SHP77 treated with DMSO at 0.1 percent for 48 hours (cell line): ENCODE data around the gene ADCY1.

Experiments used
- DNase-seq: peaks from one replicate; lab custom pipeline; 2025; lab: John Stamatoyannopoulos, UW

ADCY1 gene

DNA sequence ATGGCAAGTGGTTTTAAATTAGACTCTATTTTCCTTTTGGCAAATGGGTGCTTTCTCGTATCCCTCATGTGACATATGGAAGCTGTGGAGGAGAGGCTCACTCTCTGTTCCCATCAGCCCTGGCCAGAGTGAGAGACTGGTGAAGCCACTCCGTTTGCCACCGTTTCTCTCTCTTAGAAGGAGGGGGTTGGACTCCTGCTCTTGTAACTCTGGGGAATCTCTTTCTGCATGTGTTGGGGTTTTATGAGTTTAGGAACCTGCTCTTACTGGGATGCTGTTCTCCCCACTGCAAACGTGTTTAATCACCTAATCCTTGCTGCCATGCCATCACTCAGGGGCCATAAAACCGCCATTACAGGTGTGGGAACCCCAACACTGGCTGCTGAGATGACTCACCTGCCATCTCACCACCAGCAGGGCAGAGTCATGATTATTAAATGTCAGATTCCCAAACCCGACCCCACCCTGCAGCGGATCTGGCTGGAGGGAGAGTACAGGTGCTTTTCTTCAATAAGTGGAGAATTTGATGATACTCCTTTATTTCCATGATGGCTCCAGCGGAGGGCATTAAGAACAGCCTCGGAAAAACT lies 103.2 kb downstream of the ADCY1 start:
- no peak for DNase-seq

DNA sequence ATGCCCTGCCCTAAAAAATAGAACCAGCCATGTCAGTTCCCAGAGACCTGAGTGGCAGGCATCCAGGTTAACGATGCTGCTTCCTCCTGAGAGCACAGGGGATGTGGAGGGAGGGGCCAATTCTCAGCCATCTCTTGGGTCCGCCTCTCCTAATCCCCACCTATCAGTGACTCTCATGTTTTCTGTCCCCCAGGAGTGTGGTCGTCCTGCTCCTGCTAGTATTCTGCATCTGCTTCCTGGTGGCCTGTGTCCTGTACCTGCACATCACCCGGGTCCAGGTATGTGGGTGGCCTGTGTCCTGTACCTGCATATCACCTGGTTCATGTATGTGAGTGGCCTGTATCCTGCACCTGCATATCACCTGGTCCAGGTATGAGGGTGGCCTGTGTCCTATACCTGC lies 105.3 kb downstream of the ADCY1 start:
- no peak for DNase-seq

DNA sequence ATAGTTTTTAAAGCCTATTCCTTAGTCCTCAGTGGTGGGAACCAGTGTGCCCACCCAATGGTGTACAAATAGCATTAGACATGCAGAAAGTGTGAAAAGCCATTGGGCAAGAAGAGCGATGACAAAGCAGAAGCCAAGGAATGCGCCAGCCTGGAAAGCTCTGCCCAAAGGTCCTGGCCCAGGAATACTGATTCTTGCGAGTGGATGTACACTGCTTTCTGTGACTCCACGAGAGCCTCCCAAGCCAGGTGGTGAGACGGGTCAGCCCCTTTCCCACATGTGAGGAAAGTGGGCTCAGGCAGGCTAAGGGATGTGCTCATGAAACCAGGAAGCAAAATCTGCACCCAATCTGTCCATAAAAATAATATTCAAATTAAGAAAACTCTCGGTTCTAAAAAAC lies 106.6 kb downstream of the ADCY1 start:
- no peak for DNase-seq

DNA sequence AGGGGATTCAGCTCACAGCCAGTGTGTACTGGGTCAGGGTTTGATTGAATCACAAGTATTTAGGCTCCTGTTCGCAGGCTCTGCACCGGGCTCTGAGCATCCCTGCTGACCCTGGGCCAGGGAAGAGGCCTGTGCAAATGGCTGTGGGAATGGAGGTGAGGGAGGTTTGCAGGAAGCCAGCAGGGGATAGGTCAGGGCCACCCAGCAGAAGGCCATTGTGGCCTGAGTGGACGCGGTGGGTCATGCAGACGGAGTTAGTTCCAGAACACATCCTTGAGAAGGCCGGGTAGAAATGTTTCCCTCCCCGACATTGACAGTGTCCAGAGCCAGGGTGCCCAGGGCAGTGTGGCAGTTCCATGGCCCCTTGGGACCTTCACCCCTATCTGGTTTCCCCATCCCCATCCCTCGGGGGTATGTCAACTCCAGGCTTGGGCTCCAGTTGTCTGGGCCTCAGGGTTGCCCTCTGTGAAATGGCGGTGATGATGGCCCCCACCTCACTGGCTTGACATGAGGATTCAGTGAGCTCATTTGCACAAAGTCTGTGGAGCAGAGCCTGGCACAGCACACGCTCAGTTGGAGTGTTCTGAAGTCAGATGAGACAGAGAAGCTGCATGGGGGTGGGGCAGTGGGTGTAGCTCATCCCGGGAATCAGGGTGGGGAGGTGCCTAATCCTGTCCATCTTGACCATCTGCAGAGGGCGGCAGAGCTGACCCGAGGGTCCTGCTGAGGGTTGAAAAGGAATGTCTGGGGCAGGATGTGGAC lies 107.6 kb downstream of the ADCY1 start:
- DNase-seq, result no peak

DNA sequence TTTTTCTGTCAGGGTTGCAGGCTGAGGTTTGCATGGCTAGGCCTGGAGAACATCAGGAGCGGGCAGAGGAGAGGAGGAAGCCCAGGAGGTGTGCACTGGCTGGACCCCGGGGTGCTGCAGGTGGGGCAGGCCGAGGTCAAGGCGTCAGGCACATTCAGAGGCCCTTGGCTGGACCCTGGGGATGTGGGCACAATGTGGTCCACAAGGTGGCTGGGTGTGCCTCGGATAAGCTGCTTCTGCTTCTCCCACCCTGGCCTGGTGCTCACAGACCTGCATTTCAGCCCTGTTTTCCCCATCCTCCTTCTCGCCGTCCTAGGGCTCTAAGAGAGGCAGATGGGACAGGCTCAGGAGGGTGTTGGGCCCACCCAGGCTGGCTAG lies 108.2 kb downstream of the ADCY1 start:
- no peak for DNase-seq

DNA sequence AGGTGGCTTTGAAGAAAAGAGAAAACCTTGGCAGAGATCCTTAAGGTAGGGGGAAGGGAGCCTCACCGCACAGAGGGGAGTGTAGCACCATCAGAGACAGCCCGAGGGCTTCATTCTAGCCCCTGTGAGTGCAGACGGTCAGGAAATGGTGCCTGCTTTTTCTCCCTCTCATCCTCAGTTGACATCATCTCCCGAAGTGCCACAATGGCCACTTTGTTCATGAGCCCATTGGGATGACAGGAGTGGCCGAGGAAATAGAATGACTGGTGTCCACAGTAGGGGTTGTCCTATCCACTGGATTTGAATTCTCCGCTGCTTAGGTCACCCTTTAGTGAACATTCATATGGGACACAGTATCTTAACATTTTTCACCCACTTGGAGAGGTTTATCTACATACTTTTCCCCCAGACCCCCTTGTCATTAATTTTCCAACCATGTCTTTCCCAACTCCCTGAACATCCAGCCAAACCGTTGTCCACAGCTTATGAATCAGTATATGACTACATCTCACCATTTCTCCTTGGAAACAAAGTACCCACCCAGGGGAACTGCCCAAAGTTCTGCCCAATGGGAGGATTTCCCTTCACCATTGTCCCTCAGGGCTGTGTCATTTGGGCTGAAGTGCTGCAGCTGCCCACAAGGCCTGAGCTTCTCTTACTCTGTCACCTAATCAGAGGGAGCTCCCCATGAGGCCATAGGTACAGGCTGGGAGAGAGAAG lies 108.8 kb downstream of the ADCY1 start:
- DNase-seq, result no peak

DNA sequence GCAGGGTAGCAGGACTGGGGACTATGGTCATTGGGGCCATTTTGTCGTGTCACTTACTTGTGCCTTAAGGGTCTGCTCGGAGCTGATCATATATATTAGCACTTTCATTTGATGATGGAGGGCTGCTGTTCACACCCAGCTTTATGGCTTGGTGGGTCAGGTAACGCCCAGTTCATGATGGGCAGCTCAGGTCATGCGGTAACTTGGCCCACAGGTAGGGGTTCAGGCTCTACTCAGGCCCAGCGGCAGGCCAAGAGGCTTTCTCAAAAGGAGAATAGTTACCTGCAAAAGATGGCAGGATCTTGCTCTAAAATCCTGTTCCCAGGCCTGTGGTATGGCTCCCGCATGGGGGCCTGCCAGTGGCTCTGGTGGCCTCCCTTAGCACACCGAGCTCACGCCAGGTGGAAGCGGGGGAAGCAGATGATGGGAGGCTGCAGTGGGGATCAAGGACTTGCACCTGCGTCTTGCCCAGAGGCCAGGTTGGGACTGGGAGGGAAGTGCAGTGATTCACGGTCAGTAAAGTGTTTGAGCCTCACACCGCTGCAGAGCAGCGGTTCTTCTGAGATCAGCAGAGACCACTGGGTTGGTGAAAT lies 109.5 kb downstream of the ADCY1 start:
- DNase-seq, result no peak

DNA sequence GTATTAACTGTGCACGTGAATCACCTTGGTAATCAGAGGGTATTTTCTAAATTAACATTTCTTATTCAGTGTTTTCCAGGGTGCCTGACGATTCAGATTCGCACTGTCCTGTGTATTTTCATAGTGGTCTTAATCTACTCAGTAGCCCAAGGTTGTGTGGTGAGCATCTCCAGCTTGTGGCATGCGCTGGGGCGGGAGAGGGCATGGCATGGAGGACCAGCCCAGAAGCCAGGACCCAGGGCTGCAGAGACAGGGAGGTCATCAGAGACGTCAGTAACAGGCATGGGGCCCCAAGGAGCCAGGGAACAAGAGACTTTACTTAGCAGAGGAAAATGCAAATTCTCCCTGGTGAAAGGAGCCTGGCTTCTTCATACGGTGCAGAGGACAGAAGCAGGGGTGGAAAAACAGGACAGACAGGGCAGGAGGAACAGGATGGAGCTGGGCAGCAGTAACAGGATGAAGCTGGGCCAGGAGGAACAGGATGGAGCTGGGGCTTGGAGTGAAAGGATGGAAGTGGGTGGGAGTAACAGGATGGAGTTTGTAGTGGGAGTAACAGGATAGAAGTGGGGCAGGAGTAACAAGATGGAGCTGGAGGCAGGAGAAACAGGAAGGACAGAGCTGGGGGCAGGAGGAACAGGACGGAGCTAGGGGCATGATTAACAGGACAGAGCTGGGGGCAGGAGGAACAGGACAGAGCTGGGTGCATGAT lies 110.9 kb downstream of the ADCY1 start:
- no peak for DNase-seq

DNA sequence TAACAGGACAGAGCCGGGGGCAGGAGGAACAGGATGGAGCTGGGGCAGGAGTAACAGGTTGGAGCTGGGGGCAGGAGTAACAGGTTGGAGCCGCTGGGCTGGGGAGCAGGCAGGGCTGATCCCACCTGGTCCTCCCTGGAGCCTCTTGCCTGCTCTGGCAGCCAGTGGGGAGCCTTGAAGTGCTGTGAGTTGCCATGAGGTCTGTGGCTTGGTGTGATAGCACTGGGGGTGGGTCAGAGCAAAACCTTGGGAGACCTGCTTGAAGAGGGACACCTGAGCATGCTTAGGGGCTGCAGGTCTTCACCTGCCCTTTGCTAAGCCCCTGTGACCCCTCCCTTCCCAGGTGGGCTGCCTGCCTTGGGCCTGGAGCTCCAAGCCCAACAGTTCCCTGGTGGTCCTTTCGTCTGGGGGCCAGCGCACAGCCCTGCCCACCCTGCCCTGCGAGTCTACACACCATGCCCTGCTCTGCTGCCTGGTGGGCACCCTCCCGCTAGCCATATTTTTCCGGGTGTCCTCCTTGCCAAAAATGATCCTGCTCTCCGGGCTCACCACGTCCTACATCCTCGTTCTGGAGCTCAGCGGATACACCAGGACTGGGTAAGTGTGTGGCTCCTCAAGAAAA lies 111.6 kb downstream of the ADCY1 start:
- DNase-seq, result no peak

DNA sequence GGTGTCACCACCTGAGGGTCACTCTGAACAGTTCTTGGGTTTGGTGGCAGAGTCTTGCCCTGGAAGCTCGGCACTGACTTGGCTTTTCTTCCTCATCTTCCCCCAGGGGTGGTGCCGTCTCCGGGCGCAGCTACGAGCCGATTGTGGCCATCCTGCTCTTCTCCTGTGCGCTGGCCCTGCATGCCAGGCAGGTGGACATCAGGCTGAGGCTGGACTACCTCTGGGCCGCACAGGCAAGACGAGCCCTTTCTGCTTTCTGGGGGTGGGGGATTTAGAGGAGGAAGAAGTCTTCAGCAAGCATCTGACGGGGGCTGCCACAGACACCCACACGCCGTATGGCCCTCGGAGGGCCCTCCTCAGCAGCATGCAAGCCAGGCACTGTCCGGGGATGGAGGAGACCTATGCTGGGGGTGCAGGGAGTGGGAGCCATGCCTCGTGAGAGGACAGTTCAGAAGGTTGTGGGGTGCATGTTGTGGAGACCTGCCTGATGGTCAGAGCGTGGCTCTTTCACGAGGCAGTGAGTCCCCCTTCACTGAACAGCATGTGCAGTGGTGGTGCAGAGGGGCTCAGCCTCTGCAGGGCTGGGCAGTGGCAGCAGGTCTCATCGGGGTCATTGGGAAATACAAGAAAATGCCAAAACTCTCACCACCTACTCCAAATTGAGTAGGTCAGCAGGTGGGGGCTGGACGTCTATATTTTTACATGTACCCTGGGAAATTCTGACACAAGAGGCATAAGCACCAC lies 112.4 kb downstream of the ADCY1 start:
- no peak for DNase-seq

DNA sequence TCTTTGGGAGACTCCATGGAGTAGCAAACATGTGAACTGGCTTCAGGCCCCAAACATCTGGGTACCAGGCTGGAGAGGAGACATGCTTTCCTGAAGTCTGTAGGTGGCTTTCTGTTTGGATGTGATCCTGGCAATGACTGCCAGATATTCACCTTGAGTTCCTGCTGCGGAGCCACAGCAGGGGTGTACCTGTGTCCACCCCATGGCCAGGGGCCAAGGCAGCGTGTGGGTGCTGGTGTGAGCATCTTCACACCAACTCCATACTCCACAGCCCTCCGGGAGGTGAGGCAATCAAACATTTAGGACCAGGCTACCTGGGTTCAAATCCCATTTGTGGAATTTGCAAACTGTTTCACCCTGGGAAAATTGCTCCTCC lies 113.0 kb downstream of the ADCY1 start:
- no peak for DNase-seq

DNA sequence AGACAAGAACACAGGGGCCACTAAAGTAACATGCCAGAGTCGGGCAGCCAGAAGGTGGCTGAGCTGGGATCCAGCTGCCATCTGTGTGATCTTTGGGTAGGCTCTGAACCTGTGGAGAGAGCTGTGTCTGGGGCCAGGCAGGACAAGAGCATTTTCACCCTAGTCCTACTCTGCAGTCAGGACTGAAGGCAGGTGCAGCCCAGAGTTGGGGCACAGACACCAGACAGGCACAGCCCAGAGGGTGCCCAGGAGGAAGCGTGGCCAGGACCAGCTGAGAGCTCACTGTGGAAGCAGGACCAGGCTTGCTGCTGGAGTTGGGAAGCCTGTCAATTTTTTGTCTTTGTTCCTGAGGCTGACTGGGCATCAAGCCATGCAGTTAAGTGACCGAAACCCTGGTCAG lies 113.6 kb downstream of the ADCY1 start:
- DNase-seq, result no peak

DNA sequence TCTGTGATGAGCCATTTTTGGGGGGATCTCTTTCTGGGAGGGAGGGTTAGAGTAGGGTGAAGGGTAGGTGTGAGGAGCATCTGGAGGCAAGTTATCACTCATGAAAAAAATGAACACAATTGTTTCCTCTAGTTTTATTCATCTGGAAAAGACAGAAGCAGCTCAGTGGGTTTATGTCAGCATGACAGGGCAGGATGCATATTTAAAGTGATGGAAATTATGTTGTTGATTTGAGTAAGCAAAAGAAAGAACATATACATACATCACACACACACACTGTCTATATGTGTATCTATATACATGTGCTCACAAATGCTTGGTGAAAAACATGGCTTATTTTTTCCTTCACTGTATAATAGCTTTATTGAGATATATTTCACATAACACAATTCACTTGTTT lies 114.2 kb downstream of the ADCY1 start:
- DNase-seq, result no peak

DNA sequence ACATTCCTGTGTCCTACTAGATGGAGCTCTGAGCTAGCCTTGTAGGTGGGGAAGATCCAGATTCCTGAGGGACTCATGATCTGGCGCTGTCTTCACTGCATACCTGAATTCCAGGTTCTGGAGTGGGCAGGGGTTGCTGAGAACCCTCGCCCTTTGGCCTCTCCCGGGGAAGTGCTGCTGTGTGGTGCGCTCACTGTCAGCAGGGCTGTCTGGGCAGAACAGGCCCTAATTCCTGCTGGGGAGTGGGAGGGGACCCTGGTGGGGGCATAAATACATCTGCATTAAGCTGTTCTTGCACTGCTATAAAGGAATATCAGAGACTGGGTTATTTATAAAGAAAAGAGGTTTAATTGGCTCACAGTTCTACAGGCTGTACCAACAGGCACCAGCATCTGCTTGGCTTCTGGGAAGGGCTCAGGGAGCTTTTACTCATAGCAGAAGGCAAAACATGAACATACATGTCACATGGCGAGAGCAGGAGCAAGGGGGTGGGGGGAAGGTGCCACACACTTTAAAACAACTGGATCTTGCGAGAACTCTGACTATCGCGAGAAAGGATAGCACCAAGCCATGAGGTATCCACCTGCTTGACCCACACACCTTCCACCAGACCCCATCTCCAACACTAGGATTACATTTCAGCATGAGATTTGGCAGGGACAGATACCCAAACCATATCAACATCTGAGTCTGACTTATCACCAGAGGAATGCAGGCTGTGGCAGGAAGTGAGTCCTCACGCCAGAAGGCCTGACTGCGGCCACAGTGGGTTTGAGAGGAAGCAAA lies 115.0 kb downstream of the ADCY1 start:
- DNase-seq, result no peak

DNA sequence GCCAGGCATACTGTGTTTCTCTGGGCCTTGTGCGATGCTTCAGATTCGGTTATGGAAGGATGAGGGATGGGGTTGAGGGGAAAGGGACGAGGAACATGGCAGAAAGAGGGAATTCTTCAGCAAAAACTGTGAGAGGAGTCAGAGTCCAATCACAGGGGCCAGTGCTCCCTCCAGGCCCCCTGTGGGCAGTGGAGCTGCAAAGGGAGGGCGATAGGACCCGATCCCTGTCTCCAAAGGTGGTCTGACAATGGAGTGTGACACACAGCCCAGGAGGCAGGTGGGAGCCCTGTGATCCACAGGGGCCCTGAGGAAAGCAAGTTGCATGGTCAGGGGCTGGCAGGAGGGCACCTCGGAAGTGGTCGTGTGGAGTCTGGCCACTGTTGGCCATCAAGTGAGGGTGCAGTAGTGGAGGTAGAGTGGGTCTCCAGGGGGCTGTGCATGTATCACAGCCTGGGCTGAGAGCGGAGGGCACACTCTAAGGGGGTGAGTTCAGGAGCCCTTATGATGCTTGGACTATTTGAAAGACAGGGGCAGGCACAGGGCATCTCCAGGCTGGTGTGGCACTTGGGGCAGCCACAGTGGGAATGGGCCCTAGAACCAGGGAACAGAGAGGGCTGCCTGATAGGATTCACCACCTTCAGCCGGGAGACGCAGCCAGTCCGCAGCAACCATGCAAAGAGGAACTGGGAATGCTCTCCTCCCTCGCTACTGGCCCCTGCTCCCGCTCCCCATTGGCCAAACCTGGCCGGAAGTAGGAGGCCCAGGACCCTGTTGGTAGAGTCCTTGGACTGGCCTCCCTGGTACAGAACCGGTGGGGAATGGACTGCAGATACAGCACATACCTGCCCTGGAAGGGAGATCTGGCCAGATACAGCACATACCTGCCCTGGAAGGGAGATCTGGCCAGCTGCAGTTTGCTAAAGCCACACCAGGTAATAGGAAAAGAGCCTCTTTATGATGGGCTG lies 115.9 kb downstream of the ADCY1 start:
- DNase-seq, result no peak

DNA sequence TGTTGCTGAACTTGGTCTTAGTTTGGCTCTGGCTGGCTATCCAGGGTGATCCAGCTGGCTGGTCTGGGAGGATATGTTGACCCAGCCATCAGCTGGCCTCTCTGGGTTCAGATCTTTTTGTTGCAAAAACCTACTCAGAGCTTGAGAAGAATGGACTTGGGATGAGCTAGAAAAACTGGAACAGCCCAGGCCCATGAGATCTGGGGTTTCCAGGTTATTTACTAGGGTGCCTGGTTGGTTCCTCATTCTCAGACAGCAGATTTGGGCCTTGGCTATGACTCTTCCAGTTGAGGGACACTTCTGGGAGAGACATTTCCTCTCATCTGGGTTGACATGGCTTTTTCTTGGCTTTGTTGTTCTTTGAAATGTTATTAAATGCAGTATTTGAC lies 116.6 kb downstream of the ADCY1 start:
- no peak for DNase-seq

DNA sequence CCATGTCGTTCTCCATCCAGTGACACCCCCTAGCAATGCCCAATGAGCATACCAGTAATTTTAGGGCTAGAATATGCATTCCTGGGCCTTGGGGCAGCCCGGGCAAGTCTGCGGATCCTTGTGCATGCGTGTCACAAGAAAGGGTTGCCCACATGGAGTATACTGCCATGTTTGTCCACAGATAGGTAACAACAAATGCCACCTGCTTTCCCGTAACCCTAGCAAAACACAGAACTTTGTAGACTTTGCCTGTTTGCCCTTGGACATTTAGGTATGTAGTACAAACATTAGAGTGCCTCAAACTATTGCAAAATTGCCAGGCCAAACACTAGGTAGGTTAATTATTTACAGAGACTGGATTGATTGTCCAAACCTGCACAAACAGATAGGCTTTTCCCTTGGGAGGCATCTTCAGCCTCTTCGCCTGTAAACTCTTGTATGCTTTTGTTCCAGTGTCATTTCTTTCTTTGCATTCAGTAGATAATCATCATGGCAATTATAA lies 117.0 kb downstream of the ADCY1 start:
- DNase-seq, result no peak

DNA sequence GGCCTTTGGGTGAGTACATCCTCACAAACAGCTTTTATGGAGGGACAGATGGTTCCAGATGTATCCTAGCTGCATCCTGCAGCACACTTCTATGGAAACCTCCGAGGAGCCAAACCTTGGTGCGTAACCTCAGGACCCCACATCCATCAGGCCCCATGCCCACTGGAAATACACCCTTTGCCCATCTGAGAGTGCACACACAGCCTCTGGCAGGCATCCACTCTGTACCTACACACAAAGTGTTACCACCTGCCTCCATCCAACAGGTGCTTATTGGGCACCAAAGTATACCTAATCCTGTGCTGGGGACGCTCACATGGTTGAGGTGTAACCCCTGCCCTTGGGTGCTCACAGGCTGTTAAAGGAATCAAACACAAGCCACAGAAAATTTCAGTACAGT lies 117.9 kb downstream of the ADCY1 start:
- DNase-seq, result no peak
